GM23338 (cell line): ENCODE results near the gene FARP1. TPM values are rescaled to one million over a fixed set of nuclear protein-coding genes. Genes with fewer than 3 reads are reported as not detected.

Experiments
- ATAC-seq: fragments of 200-7000 bp; cut with Tn5 transposase; 3 replicates; pipeline ENCODE4 v1.9.1; 2020
- DNase-seq: peaks from one replicate; pipeline ENCODE4 v3.0.0-alpha.2; 2015; ENCODE audit warnings: low spot score
- H2AFZ ChIP-seq: fragments of 200-600 bp; sonication (generic); 2 replicates; pipeline ENCODE4 v1.8.0; 2016; ENCODE audit warnings: antibody characterized with exemption, mild to moderate bottlenecking, moderate library complexity
- H3F3A ChIP-seq: fragments of 200-600 bp; sonication (generic); replicated peaks from 2 replicates; pipeline ENCODE4 v1.8.0; 2017; ENCODE audit warnings: antibody characterized with exemption, mixed run types, low read depth
- H3K27ac ChIP-seq: fragments of 200-600 bp; sonication (generic); 2 replicates; pipeline ENCODE4 v1.6.1; 2016; ENCODE audit warnings: low read depth
- H3K27me3 ChIP-seq: fragments of 200-600 bp; sonication (generic); 2 replicates; pipeline ENCODE4 v1.8.0; 2016; ENCODE audit warnings: mild to moderate bottlenecking, mixed run types, moderate library complexity; ENCODE audit not compliant: insufficient read depth
- H3K36me3 ChIP-seq: fragments of 200-600 bp; sonication (generic); 2 replicates; pipeline ENCODE4 v1.8.0; 2016; ENCODE audit warnings: mild to moderate bottlenecking; ENCODE audit not compliant: insufficient read depth
- H3K4me1 ChIP-seq: fragments of 200-600 bp; sonication (generic); 2 replicates; pipeline ENCODE4 v1.8.0; 2016; ENCODE audit warnings: mild to moderate bottlenecking, moderate library complexity; ENCODE audit not compliant: insufficient read depth
- H3K4me2 ChIP-seq: fragments of 200-600 bp; sonication (generic); 2 replicates; pipeline ENCODE4 v1.7.1; 2017; ENCODE audit warnings: mixed run types
- H3K4me3 ChIP-seq: fragments of 200-600 bp; sonication (generic); 2 replicates; pipeline ENCODE4 v1.6.1; 2016; ENCODE audit warnings: mixed run types
- H3K79me2 ChIP-seq: fragments of 200-600 bp; sonication (generic); replicated peaks from 2 replicates; pipeline ENCODE4 v1.8.0; 2017; ENCODE audit warnings: mild to moderate bottlenecking; ENCODE audit not compliant: insufficient read depth
- H3K9me2 ChIP-seq: fragments of 200-600 bp; sonication (generic); 2 replicates; pipeline ENCODE4 v1.8.0; 2017; ENCODE audit not compliant: insufficient read depth
- H4K20me1 ChIP-seq: fragments of 200-600 bp; sonication (generic); replicated peaks from 2 replicates; pipeline ENCODE4 v1.8.0; 2017; ENCODE audit warnings: mild to moderate bottlenecking; ENCODE audit not compliant: insufficient read depth
- H3K27ac Mint-ChIP-seq: 2 replicates; pipeline ENCODE4 v1.8.0; 2020; ENCODE audit warnings: inconsistent platforms, mild to moderate bottlenecking, moderate library complexity, mixed read lengths
- H3K27me3 Mint-ChIP-seq: 3 replicates; pipeline ENCODE4 v1.8.0; 2022; ENCODE audit warnings: low read depth, mild to moderate bottlenecking, moderate library complexity, mixed read lengths, inconsistent platforms; ENCODE audit not compliant: insufficient read depth, poor library complexity
- H3K36me3 Mint-ChIP-seq: 3 replicates; pipeline ENCODE4 v1.8.0; 2021; ENCODE audit warnings: low read depth, mild to moderate bottlenecking, inconsistent platforms, moderate library complexity, mixed read lengths
- H3K4me1 Mint-ChIP-seq: 3 replicates; pipeline ENCODE4 v1.8.0; 2020; ENCODE audit warnings: mild to moderate bottlenecking, inconsistent platforms, mixed read lengths
- H3K4me3 Mint-ChIP-seq: 3 replicates; pipeline ENCODE4 v1.8.0; 2021; ENCODE audit warnings: moderate library complexity, mild to moderate bottlenecking, inconsistent platforms, mixed read lengths
- H3K9me3 Mint-ChIP-seq: 3 replicates; pipeline ENCODE4 v1.8.0; 2020; ENCODE audit warnings: moderate library complexity, mild to moderate bottlenecking, inconsistent platforms, mixed read lengths
- CREB1 ChIP-seq: fragments of 250-450 bp; sonication (Bioruptor Pico); IDR thresholded peaks from 2 replicates; pipeline ENCODE4 v1.5.0; 2020; ENCODE audit warnings: low read depth, mild to moderate bottlenecking, moderate library complexity
- EZH2 ChIP-seq: fragments of 200-600 bp; sonication (generic); IDR thresholded peaks from one replicate; pipeline ENCODE4 v1.8.0; 2017; ENCODE audit warnings: antibody characterized with exemption, mild to moderate bottlenecking, low read depth; ENCODE audit not compliant: unreplicated experiment
- EZH2phosphoT487 ChIP-seq: fragments of 200-600 bp; sonication (generic); IDR thresholded peaks from one replicate; pipeline ENCODE4 v1.8.1; 2018; ENCODE audit warnings: antibody characterized with exemption; ENCODE audit not compliant: unreplicated experiment
- NANOG ChIP-seq: IDR thresholded peaks from 2 replicates; pipeline ENCODE4 v1.6.1; 2016; ENCODE audit warnings: antibody characterized with exemption, borderline replicate concordance
- POLR2AphosphoS5 ChIP-seq: IDR thresholded peaks from 2 replicates; pipeline ENCODE4 v1.6.1; 2016; ENCODE audit warnings: antibody characterized with exemption, low read depth
- STAT1 ChIP-seq: IDR thresholded peaks from one replicate; pipeline ENCODE4 v1.6.1; 2016; ENCODE audit warnings: antibody characterized with exemption; ENCODE audit not compliant: unreplicated experiment
- ZNF114 ChIP-seq: fragments of 250-450 bp; sonication (Bioruptor Pico); IDR thresholded peaks from 2 replicates; pipeline ENCODE4 v1.5.0; 2020; ENCODE audit warnings: mild to moderate bottlenecking, moderate library complexity
- ZNF331 ChIP-seq: fragments of 250-450 bp; sonication (Bioruptor Pico); IDR thresholded peaks from 2 replicates; pipeline ENCODE4 v1.5.0; 2020; ENCODE audit warnings: low read depth, mild to moderate bottlenecking, moderate library complexity
- polyA plus RNA-seq: library from polyadenylated mRNA; unstranded; fragments of >200 nt; fragmentation: Nextera tagmentation; extraction: Ambion mirVana; gene quantifications from 2 replicates; pipeline ENCODE4 v1.2.1, GENCODE V29; 2016
- total RNA-seq: library from RNA; depleted of rRNA; stranded (reverse); fragments of >200 nt; shearing (Covaris generic); gene quantifications from 2 replicates; pipeline ENCODE4 v1.2.3, GENCODE V29; 2014
- TF ChIP-seq, protein P1 (sequence below), 2 experiments: fragments of 200-600 bp in 1 of 2; sonication (generic) in 1 of 2; conservative IDR thresholded peaks; 2 replicates each; pipeline versions ENCODE4 v1.5.1 to v1.6.1; 2016 to 2017; ENCODE audit warnings: antibody characterized with exemption in 2 of 2, low read depth in 2 of 2, mild to moderate bottlenecking in 2 of 2, moderate library complexity in 1 of 2
- TF ChIP-seq, protein P2 (sequence below): IDR thresholded peaks from 2 replicates; pipeline ENCODE4 v1.6.1; 2016; ENCODE audit warnings: antibody characterized with exemption
- TF ChIP-seq, protein P3 (sequence below): fragments of 250-450 bp; sonication (Bioruptor Pico); IDR thresholded peaks from 2 replicates; pipeline ENCODE4 v1.5.0; 2020; ENCODE audit warnings: mild to moderate bottlenecking, moderate library complexity

The FARP1 gene
- total and polyA plus RNA-seq, 2 experiments from 2014 or later, result 53.6 to 82.5 TPM

DNA sequence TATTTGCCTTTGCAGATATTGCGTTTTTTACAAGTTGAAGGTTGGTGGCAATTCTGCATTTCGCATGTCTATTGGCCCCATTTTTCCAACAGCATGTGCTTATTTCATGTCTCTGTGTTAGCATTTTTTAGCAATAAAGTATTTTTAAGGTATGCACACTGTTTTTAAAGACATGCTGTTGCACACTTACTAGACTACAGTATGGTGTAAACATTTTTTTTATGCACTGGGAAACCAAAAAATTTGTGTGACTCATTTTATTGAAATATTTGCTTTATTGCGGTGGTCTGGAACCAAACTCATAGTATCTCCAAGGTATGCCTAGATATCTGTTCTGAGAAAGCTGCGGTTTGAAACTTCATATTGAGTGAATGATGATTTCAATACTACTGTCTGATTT, 89.6 kb downstream of the FARP1 start (continued):
- TF ChIP-seq EZH2phosphoT487 (no peak), STAT1 (no peak), ZNF331 (CRISPR knock-in tag) (no peak), POLR2AphosphoS5 (no peak), NANOG (no peak)
- TF ChIP-seq, protein P1, sequence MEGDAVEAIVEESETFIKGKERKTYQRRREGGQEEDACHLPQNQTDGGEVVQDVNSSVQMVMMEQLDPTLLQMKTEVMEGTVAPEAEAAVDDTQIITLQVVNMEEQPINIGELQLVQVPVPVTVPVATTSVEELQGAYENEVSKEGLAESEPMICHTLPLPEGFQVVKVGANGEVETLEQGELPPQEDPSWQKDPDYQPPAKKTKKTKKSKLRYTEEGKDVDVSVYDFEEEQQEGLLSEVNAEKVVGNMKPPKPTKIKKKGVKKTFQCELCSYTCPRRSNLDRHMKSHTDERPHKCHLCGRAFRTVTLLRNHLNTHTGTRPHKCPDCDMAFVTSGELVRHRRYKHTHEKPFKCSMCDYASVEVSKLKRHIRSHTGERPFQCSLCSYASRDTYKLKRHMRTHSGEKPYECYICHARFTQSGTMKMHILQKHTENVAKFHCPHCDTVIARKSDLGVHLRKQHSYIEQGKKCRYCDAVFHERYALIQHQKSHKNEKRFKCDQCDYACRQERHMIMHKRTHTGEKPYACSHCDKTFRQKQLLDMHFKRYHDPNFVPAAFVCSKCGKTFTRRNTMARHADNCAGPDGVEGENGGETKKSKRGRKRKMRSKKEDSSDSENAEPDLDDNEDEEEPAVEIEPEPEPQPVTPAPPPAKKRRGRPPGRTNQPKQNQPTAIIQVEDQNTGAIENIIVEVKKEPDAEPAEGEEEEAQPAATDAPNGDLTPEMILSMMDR (conservative IDR thresholded peaks at IDR 0.05; ENCODE audit: low read depth in 2 of 2), result no peak
- TF ChIP-seq, protein P2, sequence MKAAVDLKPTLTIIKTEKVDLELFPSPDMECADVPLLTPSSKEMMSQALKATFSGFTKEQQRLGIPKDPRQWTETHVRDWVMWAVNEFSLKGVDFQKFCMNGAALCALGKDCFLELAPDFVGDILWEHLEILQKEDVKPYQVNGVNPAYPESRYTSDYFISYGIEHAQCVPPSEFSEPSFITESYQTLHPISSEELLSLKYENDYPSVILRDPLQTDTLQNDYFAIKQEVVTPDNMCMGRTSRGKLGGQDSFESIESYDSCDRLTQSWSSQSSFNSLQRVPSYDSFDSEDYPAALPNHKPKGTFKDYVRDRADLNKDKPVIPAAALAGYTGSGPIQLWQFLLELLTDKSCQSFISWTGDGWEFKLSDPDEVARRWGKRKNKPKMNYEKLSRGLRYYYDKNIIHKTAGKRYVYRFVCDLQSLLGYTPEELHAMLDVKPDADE, result no peak

DNA sequence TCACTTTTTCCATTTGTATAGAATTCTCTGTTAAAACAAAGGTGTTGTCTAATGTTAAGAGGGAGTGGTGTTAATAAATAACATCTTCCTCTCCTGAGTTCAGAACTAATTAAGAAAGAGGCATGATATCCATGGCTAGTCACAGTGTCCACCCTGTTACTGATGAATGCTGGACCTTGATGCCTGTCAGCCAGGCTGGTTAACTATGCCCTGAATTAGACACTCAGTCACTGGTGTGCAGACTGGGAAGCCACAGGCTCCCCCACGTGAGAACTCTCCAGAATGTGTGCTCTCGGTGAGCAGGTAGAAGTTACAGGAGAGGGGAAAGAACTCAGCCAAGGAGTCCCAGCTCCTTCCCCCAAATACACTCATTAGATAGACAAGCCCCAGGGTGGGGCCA, 90.2 kb downstream of the FARP1 start:
- H4K20me1 ChIP-seq, result no peaks in the 10 kb centered on the region; the same call in 1 of the 2 replicates
- H3K4me1 Mint-ChIP-seq, result peaks cover 11% of the 10 kb centered on the region; the same call in 2 of the 3 replicates
- no peak overlapping the region for H2AFZ ChIP-seq
- no peak overlapping the region for H3K4me3 ChIP-seq
- 0 out of 2 replicates have a peak overlapping the region, but pooled peaks have one; percentile 27 for H3K27ac Mint-ChIP-seq
- no peaks in the 10 kb centered on the region for H3F3A ChIP-seq
- H3K36me3 ChIP-seq, result no peaks in the 10 kb centered on the region
- H3K36me3 Mint-ChIP-seq, result peaks cover 26% of the 10 kb centered on the region
- H3K27me3 ChIP-seq, result no peaks in the 10 kb centered on the region
- H3K4me1 ChIP-seq, result no peaks in the 10 kb centered on the region
- H3K9me3 Mint-ChIP-seq, result peaks cover 12% of the 10 kb centered on the region
- ATAC-seq (no peak), DNase-seq (no peak)
- H3K4me3 Mint-ChIP-seq, result no peak overlapping the region
- no peak overlapping the region for H3K4me2 ChIP-seq
- no peaks in the 10 kb centered on the region for H3K9me2 ChIP-seq
- H3K27ac ChIP-seq, result no peak overlapping the region
- peaks cover 4% of the 10 kb centered on the region for H3K27me3 Mint-ChIP-seq
- H3K79me2 ChIP-seq, result peaks cover 73% of the 10 kb centered on the region
- TF ChIP-seq ZNF114 (CRISPR knock-in tag) (no peak), EZH2phosphoT487 (no peak), CREB1 (CRISPR knock-in tag) (no peak), NANOG (no peak), ZNF331 (CRISPR knock-in tag) (no peak), EZH2 (no peak), POLR2AphosphoS5 (no peak)
- TF ChIP-seq, protein P2, result no peak
- TF ChIP-seq, protein P1 (conservative IDR thresholded peaks at IDR 0.05; ENCODE audit: low read depth in 2 of 2), result no peak
- TF ChIP-seq, protein P3, sequence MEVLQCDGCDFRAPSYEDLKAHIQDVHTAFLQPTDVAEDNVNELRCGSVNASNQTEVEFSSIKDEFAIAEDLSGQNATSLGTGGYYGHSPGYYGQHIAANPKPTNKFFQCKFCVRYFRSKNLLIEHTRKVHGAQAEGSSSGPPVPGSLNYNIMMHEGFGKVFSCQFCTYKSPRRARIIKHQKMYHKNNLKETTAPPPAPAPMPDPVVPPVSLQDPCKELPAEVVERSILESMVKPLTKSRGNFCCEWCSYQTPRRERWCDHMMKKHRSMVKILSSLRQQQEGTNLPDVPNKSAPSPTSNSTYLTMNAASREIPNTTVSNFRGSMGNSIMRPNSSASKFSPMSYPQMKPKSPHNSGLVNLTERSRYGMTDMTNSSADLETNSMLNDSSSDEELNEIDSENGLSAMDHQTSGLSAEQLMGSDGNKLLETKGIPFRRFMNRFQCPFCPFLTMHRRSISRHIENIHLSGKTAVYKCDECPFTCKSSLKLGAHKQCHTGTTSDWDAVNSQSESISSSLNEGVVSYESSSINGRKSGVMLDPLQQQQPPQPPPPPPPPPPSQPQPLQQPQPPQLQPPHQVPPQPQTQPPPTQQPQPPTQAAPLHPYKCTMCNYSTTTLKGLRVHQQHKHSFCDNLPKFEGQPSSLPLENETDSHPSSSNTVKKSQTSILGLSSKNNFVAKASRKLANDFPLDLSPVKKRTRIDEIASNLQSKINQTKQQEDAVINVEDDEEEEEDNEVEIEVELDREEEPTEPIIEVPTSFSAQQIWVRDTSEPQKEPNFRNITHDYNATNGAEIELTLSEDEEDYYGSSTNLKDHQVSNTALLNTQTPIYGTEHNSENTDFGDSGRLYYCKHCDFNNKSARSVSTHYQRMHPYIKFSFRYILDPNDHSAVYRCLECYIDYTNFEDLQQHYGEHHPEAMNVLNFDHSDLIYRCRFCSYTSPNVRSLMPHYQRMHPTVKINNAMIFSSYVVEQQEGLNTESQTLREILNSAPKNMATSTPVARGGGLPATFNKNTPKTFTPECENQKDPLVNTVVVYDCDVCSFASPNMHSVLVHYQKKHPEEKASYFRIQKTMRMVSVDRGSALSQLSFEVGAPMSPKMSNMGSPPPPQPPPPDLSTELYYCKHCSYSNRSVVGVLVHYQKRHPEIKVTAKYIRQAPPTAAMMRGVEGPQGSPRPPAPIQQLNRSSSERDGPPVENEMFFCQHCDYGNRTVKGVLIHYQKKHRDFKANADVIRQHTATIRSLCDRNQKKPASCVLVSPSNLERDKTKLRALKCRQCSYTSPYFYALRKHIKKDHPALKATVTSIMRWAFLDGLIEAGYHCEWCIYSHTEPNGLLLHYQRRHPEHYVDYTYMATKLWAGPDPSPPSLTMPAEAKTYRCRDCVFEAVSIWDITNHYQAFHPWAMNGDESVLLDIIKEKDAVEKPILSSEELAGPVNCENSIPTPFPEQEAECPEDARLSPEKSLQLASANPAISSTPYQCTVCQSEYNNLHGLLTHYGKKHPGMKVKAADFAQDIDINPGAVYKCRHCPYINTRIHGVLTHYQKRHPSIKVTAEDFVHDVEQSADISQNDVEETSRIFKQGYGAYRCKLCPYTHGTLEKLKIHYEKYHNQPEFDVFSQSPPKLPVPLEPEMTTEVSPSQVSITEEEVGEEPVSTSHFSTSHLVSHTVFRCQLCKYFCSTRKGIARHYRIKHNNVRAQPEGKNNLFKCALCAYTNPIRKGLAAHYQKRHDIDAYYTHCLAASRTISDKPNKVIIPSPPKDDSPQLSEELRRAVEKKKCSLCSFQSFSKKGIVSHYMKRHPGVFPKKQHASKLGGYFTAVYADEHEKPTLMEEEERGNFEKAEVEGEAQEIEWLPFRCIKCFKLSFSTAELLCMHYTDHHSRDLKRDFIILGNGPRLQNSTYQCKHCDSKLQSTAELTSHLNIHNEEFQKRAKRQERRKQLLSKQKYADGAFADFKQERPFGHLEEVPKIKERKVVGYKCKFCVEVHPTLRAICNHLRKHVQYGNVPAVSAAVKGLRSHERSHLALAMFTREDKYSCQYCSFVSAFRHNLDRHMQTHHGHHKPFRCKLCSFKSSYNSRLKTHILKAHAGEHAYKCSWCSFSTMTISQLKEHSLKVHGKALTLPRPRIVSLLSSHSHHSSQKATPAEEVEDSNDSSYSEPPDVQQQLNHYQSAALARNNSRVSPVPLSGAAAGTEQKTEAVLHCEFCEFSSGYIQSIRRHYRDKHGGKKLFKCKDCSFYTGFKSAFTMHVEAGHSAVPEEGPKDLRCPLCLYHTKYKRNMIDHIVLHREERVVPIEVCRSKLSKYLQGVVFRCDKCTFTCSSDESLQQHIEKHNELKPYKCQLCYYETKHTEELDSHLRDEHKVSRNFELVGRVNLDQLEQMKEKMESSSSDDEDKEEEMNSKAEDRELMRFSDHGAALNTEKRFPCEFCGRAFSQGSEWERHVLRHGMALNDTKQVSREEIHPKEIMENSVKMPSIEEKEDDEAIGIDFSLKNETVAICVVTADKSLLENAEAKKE, result no peak
